Activated CD4-positive, alpha-beta T cell treated with anti-CD3 and anti-CD28 coated beads, Interleukin-2, amount 50 U/mL, for 16 hours (primary cell): ENCODE measurements around the gene GPR78.
"Not testable (repeated sequence)": the region's sequence is repeated elsewhere in the genome, so short reads cannot be mapped to it uniquely, and the experiment has no call there.

ENCODE experiments used
- DNase-seq: peaks from one replicate; pipeline ENCODE4 v3.0.0-alpha.2; 2020

GPR78 gene

DNA sequence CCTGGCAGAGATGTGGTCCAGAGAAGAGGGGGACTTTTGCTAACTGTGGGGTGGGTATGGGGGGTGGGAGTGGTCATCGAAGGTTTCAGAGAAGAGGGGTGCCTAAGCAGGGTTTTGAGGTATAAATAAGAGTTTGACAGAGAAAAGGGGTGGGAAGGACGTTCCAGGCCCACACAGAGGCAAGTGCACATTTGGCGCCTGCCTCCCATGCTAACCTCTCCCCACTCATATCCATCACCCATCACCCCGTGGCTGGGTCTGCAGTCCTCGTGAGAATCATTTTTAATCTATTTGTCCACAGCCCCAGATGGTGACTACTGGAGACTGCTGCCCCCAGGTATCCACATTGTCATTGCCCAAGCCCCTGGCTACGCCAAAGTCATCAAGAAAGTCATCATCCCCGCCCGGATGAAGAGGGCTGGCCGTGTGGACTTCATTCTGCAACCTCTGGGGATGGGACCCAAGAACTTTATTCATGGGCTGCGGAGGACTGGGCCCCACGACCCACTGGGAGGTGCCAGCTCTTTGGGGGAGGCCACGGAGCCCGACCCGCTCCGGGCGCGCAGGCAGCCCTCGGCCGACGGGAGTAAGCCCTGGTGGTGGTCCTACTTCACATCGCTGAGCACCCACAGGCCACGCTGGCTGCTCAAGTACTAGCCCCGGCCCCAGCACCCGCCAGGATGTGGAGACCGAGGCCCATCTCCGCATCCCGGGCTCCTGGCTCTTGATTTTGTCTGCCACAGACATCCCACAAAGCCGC, 38.9 kb downstream of the GPR78 start:
- no peak for DNase-seq

DNA sequence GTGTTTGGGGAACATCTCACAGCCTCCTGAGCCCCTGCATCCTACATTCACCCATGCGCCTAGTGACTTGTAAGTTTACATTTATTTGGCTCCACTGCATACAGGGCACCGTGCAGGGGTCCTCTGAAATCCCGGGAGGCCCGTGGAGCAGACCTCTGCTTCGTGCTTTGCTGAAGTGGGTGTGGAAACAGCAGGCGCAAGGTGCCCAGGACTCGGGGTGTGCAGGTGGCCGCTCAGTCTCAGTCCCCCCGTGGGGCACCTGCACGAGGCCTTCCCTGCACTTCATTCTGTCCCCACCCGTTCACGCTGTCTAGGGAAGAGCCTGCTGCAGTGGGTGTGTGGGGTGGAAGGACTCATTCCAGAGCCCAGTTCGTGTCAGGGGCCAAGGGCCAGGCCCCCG, 40.9 kb downstream of the GPR78 start:
- not testable (repeated sequence) for DNase-seq

DNA sequence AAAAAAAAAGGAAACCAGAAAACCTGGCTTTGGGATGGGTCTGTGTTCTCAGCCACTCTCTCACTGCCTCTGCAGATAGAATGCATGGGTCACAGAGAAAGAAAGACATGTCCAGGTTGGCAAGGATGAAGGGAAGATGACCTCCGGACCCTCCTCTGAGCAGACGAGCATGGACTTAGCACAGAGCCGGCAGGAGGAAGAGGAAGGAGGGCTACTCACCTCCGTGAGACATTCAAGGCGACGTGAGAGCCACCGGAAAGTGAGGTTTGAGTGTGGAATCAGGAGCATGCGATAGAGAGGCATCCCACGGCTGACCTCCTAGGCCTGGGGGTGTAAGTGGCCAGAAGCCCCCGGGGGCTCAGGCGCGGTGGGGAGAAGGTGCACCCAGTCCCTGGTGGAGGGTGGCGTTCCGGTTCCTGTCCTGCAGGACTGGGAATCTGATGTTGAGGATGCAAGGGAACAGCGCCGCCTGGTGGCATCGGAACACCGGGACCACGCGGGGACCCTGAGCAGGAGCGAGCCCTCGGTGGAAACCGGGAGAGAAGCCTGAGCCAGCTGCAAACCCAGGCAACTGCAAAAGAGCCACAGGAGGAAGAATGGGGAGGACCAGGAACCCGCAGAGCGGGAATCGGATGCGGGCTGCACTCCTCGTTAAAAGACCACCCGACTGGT, 44.5 kb downstream of the GPR78 start:
- DNase-seq: not testable (repeated sequence)

DNA sequence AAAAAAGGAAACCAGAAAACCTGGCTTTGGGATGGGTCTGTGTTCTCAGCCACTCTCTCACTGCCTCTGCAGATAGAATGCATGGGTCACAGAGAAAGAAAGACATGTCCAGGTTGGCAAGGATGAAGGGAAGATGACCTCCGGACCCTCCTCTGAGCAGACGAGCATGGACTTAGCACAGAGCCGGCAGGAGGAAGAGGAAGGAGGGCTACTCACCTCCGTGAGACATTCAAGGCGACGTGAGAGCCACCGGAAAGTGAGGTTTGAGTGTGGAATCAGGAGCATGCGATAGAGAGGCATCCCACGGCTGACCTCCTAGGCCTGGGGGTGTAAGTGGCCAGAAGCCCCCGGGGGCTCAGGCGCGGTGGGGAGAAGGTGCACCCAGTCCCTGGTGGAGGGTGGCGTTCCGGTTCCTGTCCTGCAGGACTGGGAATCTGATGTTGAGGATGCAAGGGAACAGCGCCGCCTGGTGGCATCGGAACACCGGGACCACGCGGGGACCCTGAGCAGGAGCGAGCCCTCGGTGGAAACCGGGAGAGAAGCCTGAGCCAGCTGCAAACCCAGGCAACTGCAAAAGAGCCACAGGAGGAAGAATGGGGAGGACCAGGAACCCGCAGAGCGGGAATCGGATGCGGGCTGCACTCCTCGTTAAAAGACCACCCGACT, 50.2 kb downstream of the GPR78 start:
- not testable (repeated sequence) for DNase-seq

DNA sequence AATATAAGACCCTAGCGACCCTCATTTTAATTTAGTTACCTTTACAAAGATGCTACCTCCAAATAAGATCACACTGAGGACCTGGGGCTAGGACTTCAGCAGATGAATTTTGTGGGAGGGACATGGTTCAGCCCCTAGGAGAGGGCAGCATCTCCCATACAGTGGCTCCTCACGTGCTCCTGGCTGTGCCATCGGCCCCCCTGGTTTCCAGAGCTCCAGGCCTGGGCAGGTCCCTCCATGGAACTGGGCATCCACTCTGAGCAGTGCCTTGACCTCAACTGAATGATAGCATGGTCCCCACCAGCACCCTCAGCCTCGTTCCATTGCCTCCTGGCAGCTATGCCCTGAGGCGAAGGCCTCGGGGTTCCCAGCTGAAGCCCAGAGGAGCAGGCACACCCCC, 51.7 kb downstream of the GPR78 start:
- DNase-seq: not testable (repeated sequence)

DNA sequence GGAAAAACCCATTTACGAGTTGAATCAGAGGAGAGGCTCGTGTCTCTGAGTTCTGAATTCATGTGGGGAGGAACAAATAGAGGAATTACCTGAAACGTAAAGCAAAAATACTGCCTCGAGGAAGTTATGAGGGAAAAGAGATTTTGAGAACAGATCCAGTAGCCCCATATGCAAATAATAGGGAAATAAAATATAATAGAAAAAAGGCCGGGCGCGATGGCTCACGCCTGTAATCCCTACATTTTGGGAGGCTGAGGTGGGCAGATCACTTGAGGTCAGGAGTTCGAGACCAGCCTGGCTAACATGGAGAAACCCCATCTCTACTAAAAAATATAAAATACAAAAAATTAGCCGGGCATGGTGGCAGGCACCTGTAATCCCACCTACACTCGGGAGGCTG, 54.6 kb downstream of the GPR78 start:
- not testable (repeated sequence) for DNase-seq

DNA sequence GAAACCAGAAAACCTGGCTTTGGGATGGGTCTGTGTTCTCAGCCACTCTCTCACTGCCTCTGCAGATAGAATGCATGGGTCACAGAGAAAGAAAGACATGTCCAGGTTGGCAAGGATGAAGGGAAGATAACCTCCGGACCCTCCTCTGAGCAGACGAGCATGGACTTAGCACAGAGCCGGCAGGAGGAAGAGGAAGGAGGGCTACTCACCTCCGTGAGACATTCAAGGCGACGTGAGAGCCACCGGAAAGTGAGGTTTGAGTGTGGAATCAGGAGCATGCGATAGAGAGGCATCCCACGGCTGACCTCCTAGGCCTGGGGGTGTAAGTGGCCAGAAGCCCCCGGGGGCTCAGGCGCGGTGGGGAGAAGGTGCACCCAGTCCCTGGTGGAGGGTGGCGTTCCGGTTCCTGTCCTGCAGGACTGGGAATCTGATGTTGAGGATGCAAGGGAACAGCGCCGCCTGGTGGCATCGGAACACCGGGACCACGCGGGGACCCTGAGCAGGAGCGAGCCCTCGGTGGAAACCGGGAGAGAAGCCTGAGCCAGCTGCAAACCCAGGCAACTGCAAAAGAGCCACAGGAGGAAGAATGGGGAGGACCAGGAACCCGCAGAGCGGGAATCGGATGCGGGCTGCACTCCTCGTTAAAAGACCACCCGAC, 55.8 kb downstream of the GPR78 start:
- DNase-seq: not testable (repeated sequence)
